ENCODE measurements around the gene PFKFB3. TPM values are rescaled to one million over a fixed set of nuclear protein-coding genes. Genes with fewer than 3 reads are reported as not detected.
A peak's percentile ranks its signal among the peaks of the same experiment; 100 is the strongest.
"Not testable (repeated sequence)": the region's sequence is repeated elsewhere in the genome, so short reads cannot be mapped to it uniquely, and the experiment has no call there.

The PFKFB3 gene
- total and polyA plus RNA-seq, 10 donors, result 6.3 to 227 (median 113) TPM

GRCh38 chr10:6191147-6191546 lies 11.6 kb upstream of the PFKFB3 start:
- Histone ChIP-seq H3K4me1 (peaks cover 2 to 80% (median 34%) of the 10 kb centered on the region in 6 donors), H3K36me3 (no peaks in the 10 kb centered on the region), H3K27ac (peak overlapping the region in 4 of 8 donors; percentile 32 to 65 (median 64)), H3K27me3 (replicated peaks in 1 of 7) (no peaks in the 10 kb centered on the region), H3K9me3 (no peaks in the 10 kb centered on the region), H3K4me3 (no peak overlapping the region)
- no peak for DNase-seq
- WGBS, 5 donors, result 68 to 79% (median 71%) methylated on average over 8 of the region's 8 CpGs
- TF ChIP-seq POLR2AphosphoS5 (IDR thresholded peaks at IDR 0.05), result no peak
- no peak for TF ChIP-seq CTCF (IDR thresholded peaks at IDR 0.05 in 8 of 11, conservative IDR thresholded peaks at IDR 0.05 in 3 of 11)
- TF ChIP-seq POLR2A (IDR thresholded peaks at IDR 0.05), result no peak
- intact Hi-C loops (cut with DNase I; ENCODE audit: low total_unique reads), result no loop called here

- Histone ChIP-seq H3K27me3 (replicated peaks in 1 of 7) (no peaks in the 10 kb centered on the region), H3K9me3 (no peaks in the 10 kb centered on the region), H3K4me3 (no peak overlapping the region), H3K27ac (peak overlapping the region in 5 of 8 donors; percentile 32 to 65 (median 62)), H3K4me1 (peaks cover 2 to 81% (median 36%) of the 10 kb centered on the region in 6 donors), H3K36me3 (no peaks in the 10 kb centered on the region)
- intact Hi-C loops (cut with DNase I; ENCODE audit: low total_unique reads), result no loop called here
- no peak for DNase-seq
- TF ChIP-seq POLR2A (IDR thresholded peaks at IDR 0.05) (no peak), CTCF (IDR thresholded peaks at IDR 0.05 in 8 of 11, conservative IDR thresholded peaks at IDR 0.05 in 3 of 11) (no peak), POLR2AphosphoS5 (IDR thresholded peaks at IDR 0.05) (no peak)
- WGBS, 5 donors, result 92 to 95% (median 93%) methylated on average over 19 of the region's 19 CpGs
Observed at GRCh38 chr10:6191569-6191968, 11.2 kb upstream of the PFKFB3 start.

DNA sequence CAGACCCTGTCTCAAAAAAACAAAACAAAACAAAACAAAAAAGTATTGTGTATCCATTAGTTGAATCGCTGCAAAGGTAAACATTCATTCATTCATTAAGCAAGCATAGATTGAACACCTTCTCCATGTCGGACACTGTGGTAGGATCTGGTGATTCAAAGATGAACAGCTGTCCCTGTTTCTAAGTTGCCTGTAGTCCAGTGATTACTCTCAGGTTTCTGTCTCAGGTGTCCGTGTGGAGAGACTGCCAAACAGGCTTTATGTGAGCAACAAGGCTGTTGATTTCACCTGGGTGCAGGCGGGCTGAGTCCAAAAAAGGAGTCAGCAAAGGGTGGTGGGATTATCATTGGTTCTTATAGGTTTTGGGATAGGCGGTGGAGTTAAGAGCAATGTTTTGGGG lies 9.4 kb upstream of the PFKFB3 start:
- Histone ChIP-seq H3K27ac (peak overlapping the region in 2 of 8 donors; percentile 65), H3K4me1 (peaks cover 2 to 88% (median 35%) of the 10 kb centered on the region in 6 donors)
- H3K9me3 ChIP-seq; H3K4me3 ChIP-seq; H3K27me3 ChIP-seq (replicated peaks in 1 of 7); H3K36me3 ChIP-seq; DNase-seq; intact Hi-C loops (cut with DNase I; ENCODE audit: low total_unique reads): not testable (repeated sequence)
- WGBS, 5 donors, result 93 to 99% (median 96%) methylated on average over 5 of the region's 5 CpGs

- Histone ChIP-seq H3K4me1 (peaks cover 2 to 88% (median 33%) of the 10 kb centered on the region in 6 donors), H3K9me3 (no peaks in the 10 kb centered on the region), H3K27ac (peak overlapping the region in 1 of 8 donors; percentile 99), H3K36me3 (no peaks in the 10 kb centered on the region), H3K27me3 (replicated peaks in 1 of 7) (no peaks in the 10 kb centered on the region), H3K4me3 (no peak overlapping the region)
- no peak for TF ChIP-seq POLR2AphosphoS5 (IDR thresholded peaks at IDR 0.05)
- TF ChIP-seq CTCF (IDR thresholded peaks at IDR 0.05 in 8 of 11, conservative IDR thresholded peaks at IDR 0.05 in 3 of 11), result no peak
- no peak for TF ChIP-seq POLR2A (IDR thresholded peaks at IDR 0.05)
- WGBS, 5 donors, result 96 to 98% (median 96%) methylated on average over 6 of the region's 6 CpGs
- intact Hi-C loops (cut with DNase I; ENCODE audit: low total_unique reads), result no loop called here
- DNase-seq, result no peak
Observed at GRCh38 chr10:6194311-6194710, 8.4 kb upstream of the PFKFB3 start.

- no peak overlapping the region for H3K4me3 ChIP-seq
- H3K27me3 ChIP-seq (replicated peaks in 1 of 7), result no peaks in the 10 kb centered on the region
- H3K4me1 ChIP-seq, result peaks cover 2 to 90% (median 34%) of the 10 kb centered on the region in 6 donors
- no peak for DNase-seq
- TF ChIP-seq POLR2AphosphoS5 (IDR thresholded peaks at IDR 0.05), result no peak
- 81 to 89% (median 86%) methylated on average over 6 of the region's 6 CpGs for WGBS, 5 donors
- H3K27ac ChIP-seq, result peak overlapping the region in 6 of 8 donors; percentile 56 to 99 (median 82)
- H3K36me3 ChIP-seq, result no peaks in the 10 kb centered on the region
- intact Hi-C loops (cut with DNase I; ENCODE audit: low total_unique reads), result no loop called here
- no peaks in the 10 kb centered on the region for H3K9me3 ChIP-seq
Observed at GRCh38 chr10:6195376-6195775, 7.4 kb upstream of the PFKFB3 start.

Measured in spleen (tissue), 11 donors.